ENCODE results near the gene CAPN13. TPM values are rescaled to one million over a fixed set of nuclear protein-coding genes. Genes with fewer than 3 reads are reported as not detected.

The CAPN13 gene
- total and polyA plus RNA-seq, 3 donors from 2014 or later, result 0.57 to 2.7 (median 2.2) TPM

- Histone ChIP-seq H3K36me3 (ENCODE audit: low read depth, missing control alignments) (no peaks in the 10 kb centered on the region), H3K4me3 (no peak overlapping the region), H3K27ac (no peak overlapping the region), H3K9me3 (no peaks in the 10 kb centered on the region), H3K27me3 (no peaks in the 10 kb centered on the region), H3K4me1 (peaks cover 17% of the 10 kb centered on the region)
- no peak for TF ChIP-seq POLR2A (IDR thresholded peaks at IDR 0.05)
- TF ChIP-seq, protein P1, sequence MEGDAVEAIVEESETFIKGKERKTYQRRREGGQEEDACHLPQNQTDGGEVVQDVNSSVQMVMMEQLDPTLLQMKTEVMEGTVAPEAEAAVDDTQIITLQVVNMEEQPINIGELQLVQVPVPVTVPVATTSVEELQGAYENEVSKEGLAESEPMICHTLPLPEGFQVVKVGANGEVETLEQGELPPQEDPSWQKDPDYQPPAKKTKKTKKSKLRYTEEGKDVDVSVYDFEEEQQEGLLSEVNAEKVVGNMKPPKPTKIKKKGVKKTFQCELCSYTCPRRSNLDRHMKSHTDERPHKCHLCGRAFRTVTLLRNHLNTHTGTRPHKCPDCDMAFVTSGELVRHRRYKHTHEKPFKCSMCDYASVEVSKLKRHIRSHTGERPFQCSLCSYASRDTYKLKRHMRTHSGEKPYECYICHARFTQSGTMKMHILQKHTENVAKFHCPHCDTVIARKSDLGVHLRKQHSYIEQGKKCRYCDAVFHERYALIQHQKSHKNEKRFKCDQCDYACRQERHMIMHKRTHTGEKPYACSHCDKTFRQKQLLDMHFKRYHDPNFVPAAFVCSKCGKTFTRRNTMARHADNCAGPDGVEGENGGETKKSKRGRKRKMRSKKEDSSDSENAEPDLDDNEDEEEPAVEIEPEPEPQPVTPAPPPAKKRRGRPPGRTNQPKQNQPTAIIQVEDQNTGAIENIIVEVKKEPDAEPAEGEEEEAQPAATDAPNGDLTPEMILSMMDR (IDR thresholded peaks at IDR 0.05), result no peak
- DNase-seq, result no peak
- intact Hi-C loops (cut with DNase I; ENCODE audit: low total_unique reads), result no loop called here
- WGBS, 2 donors, result 93 to 94% methylated on average over 7 of the region's 7 CpGs
Measured at GRCh38 chr2:30691091-30691947, 115.9 kb downstream of the CAPN13 start.

- peaks cover 17% of the 10 kb centered on the region for H3K4me1 ChIP-seq
- WGBS, 2 donors, result 28 to 63% methylated on average over 4 to 5 of the region's 5 CpGs
- intact Hi-C loops (cut with DNase I; ENCODE audit: low total_unique reads), result no loop called here
Measured at GRCh38 chr2:30690126-30690561, 117.1 kb downstream of the CAPN13 start.

GRCh38 chr2:30689496-30690125 is 117.6 kb downstream of the CAPN13 start:
- no peak for DNase-seq
- Histone ChIP-seq H3K4me3 (no peak overlapping the region), H3K9me3 (no peaks in the 10 kb centered on the region), H3K27ac (peak overlapping the region in 1 of 2 donors; percentile 54), H3K4me1 (peaks cover 17% of the 10 kb centered on the region), H3K36me3 (ENCODE audit: low read depth, missing control alignments) (no peaks in the 10 kb centered on the region), H3K27me3 (no peaks in the 10 kb centered on the region)
- intact Hi-C loops (cut with DNase I; ENCODE audit: low total_unique reads), result no loop called here
- TF ChIP-seq POLR2A (IDR thresholded peaks at IDR 0.05), result no peak
- TF ChIP-seq, protein P1 (IDR thresholded peaks at IDR 0.05), result no peak
- 78 to 81% methylated on average over 5 to 6 of the region's 6 CpGs for WGBS, 2 donors

More at GRCh38 chr2:30690126-30690561, 117.1 kb downstream of the CAPN13 start:
- no peaks in the 10 kb centered on the region for H3K27me3 ChIP-seq
- DNase-seq, result no peak
- no peaks in the 10 kb centered on the region for H3K9me3 ChIP-seq
- no peak for TF ChIP-seq POLR2A (IDR thresholded peaks at IDR 0.05)
- TF ChIP-seq, protein P1 (IDR thresholded peaks at IDR 0.05), result no peak
- H3K27ac ChIP-seq, result peak overlapping the region in 1 of 2 donors; percentile 54
- H3K4me3 ChIP-seq, result no peak overlapping the region
- H3K36me3 ChIP-seq (ENCODE audit: low read depth, missing control alignments), result no peaks in the 10 kb centered on the region

GRCh38 chr2:30688956-30689401 is 118.3 kb downstream of the CAPN13 start:
- no peak for DNase-seq
- H3K4me3 ChIP-seq, result no peak overlapping the region
- peaks cover 17% of the 10 kb centered on the region for H3K4me1 ChIP-seq
- H3K9me3 ChIP-seq, result no peaks in the 10 kb centered on the region
- H3K27ac ChIP-seq, result peak overlapping the region in 1 of 2 donors; percentile 54
- no peaks in the 10 kb centered on the region for H3K27me3 ChIP-seq
- no peaks in the 10 kb centered on the region for H3K36me3 ChIP-seq (ENCODE audit: low read depth, missing control alignments)
- WGBS, 2 donors, result 60 to 75% methylated on average over 3 to 4 of the region's 4 CpGs
- TF ChIP-seq POLR2A (IDR thresholded peaks at IDR 0.05), result no peak
- TF ChIP-seq, protein P1 (IDR thresholded peaks at IDR 0.05), result no peak
- intact Hi-C loops (cut with DNase I; ENCODE audit: low total_unique reads), result no loop called here

All from testis (tissue), 3 donors.